Trophoblast cell (in vitro differentiated cells and primary cell): Measurements from ENCODE around the gene YWHAH.

Experiments used
- DNase-seq, 2 donors: peaks; one replicate each; pipeline ENCODE4 v3.0.0-alpha.2; 2016
- H2AFZ ChIP-seq: 2 replicates; pipeline ENCODE4 v1.6.1; 2013; ENCODE audit warnings: low read length, moderate library complexity, mild to moderate bottlenecking; ENCODE audit not compliant: insufficient read depth, poor library complexity
- H2AK5ac ChIP-seq: 2 replicates; pipeline ENCODE4 v1.6.1; 2013; ENCODE audit warnings: mild to moderate bottlenecking, low read length
- H2BK120ac ChIP-seq: 2 replicates; pipeline ENCODE4 v1.6.1; 2013; ENCODE audit warnings: low read length, mild to moderate bottlenecking, moderate library complexity; ENCODE audit not compliant: insufficient read depth, poor library complexity
- H2BK12ac ChIP-seq: 2 replicates; pipeline ENCODE4 v1.6.1; 2013; ENCODE audit warnings: mild to moderate bottlenecking, low read length, moderate library complexity
- H2BK5ac ChIP-seq: 2 replicates; pipeline ENCODE4 v1.6.1; 2013; ENCODE audit warnings: low read length, low read depth, moderate library complexity, mild to moderate bottlenecking; ENCODE audit not compliant: poor library complexity
- H3K14ac ChIP-seq: 2 replicates; pipeline ENCODE4 v1.6.1; 2013; ENCODE audit warnings: mild to moderate bottlenecking, low read length
- H3K18ac ChIP-seq: 2 replicates; pipeline ENCODE4 v1.6.1; 2013; ENCODE audit warnings: mild to moderate bottlenecking, low read length
- H3K23ac ChIP-seq: 2 replicates; pipeline ENCODE4 v1.6.1; 2013; ENCODE audit warnings: low read length
- H3K27ac ChIP-seq: 2 replicates; pipeline ENCODE4 v1.5.1; 2013; ENCODE audit warnings: low read depth, mild to moderate bottlenecking, inconsistent platforms, low read length, moderate library complexity
- H3K27me3 ChIP-seq: 2 replicates; pipeline ENCODE4 v1.6.1; 2013; ENCODE audit warnings: inconsistent platforms, mild to moderate bottlenecking, low read length, moderate library complexity; ENCODE audit not compliant: insufficient read depth
- H3K36me3 ChIP-seq, 2 experiments: 1 replicate in 1 of 2; 2 replicates in 1 of 2; pipeline ENCODE4 v1.6.1; 2013; ENCODE audit warnings: low read length in 2 of 2, mild to moderate bottlenecking in 2 of 2, moderate library complexity in 1 of 2; ENCODE audit not compliant: insufficient read depth in 2 of 2, control insufficient read depth in 1 of 2
- H3K4ac ChIP-seq: 2 replicates; pipeline ENCODE4 v1.6.1; 2013; ENCODE audit warnings: low read depth, mild to moderate bottlenecking, low read length, moderate library complexity
- H3K4me1 ChIP-seq, 2 experiments: 1 replicate in 1 of 2; 2 replicates in 1 of 2; pipeline ENCODE4 v1.6.1; 2013; ENCODE audit warnings: low read length in 2 of 2, mild to moderate bottlenecking in 2 of 2, moderate library complexity in 1 of 2; ENCODE audit not compliant: insufficient read depth in 2 of 2, control insufficient read depth in 1 of 2
- H3K4me2 ChIP-seq: 2 replicates; pipeline ENCODE4 v1.6.1; 2013; ENCODE audit warnings: inconsistent platforms, mild to moderate bottlenecking, low read length, moderate library complexity
- H3K4me3 ChIP-seq: 2 replicates; pipeline ENCODE4 v1.5.1; 2013; ENCODE audit warnings: mild to moderate bottlenecking, low read depth, low read length, inconsistent platforms
- H3K79me1 ChIP-seq: one replicate; pipeline ENCODE4 v1.6.1; 2013; ENCODE audit warnings: low read length
- H3K79me2 ChIP-seq: 2 replicates; pipeline ENCODE4 v1.6.1; 2013; ENCODE audit warnings: low read length, mild to moderate bottlenecking; ENCODE audit not compliant: control insufficient read depth, insufficient read depth, poor library complexity
- H3K9ac ChIP-seq: 2 replicates; pipeline ENCODE4 v1.6.1; 2013; ENCODE audit warnings: mild to moderate bottlenecking, low read length
- H3K9me3 ChIP-seq: 2 replicates; pipeline ENCODE4 v1.6.1; 2013; ENCODE audit warnings: low read depth, mild to moderate bottlenecking, control low read depth, inconsistent platforms, low read length; ENCODE audit not compliant: insufficient read depth
- H4K12ac ChIP-seq: 2 replicates; pipeline ENCODE4 v1.6.1; 2013; ENCODE audit warnings: low read depth, mild to moderate bottlenecking, low read length, moderate library complexity
- H4K8ac ChIP-seq: 2 replicates; pipeline ENCODE4 v1.6.1; 2013; ENCODE audit warnings: low read depth, mild to moderate bottlenecking, low read length, moderate library complexity
- H4K91ac ChIP-seq: one replicate; pipeline ENCODE4 v1.6.1; 2013; ENCODE audit warnings: low read depth, mild to moderate bottlenecking, low read length, moderate library complexity
- WGBS: extraction: QIAGEN DNeasy Blood & Tissue Kit; methylation state at CpG from one replicate; pipeline ENCODE4 v1.1.7; 2013; ENCODE audit warnings: missing lambda C conversion rate; ENCODE audit not compliant: insufficient read length, insufficient coverage; ENCODE audit errors: extremely low coverage; 5-methylcytosine and 5-hydroxymethylcytosine counted together

YWHAH gene

DNA sequence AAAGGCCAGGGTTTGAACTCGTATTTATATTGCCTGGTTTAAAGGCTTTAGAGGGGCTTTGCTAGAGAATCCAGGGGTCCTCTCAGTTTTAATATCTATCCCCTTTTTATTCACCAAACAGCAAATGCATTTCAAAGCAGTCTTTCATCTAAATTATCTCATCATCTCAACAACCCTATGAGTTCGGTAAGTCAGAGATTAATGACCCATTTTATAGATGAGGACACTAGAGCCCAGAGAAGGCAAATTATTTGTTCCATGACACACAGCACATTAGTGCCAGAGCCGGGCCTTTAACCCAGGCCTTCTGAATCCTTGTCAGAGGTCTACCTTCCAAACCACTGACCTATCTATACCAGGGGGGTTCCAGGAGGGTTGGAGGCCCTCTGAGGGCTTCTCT, 16.8 kb upstream of the YWHAH start:
- DNase-seq: no peak
- Histone ChIP-seq H3K23ac (no peak overlapping the region), H3K36me3 (no peaks in the 10 kb centered on the region), H2AFZ (no peak overlapping the region), H3K4me2 (no peak overlapping the region), H2BK5ac (no peak overlapping the region), H3K79me2 (no peaks in the 10 kb centered on the region), H3K4me1 (no peaks in the 10 kb centered on the region), H4K8ac (no peak overlapping the region), H4K91ac (no peak overlapping the region), H3K4me3 (no peak overlapping the region), H2BK120ac (no peak overlapping the region), H4K12ac (no peak overlapping the region), H3K27ac (no peak overlapping the region), H3K14ac (no peak overlapping the region), H3K9me3 (no peaks in the 10 kb centered on the region), H2AK5ac (no peak overlapping the region), H3K9ac (no peak overlapping the region), H2BK12ac (no peak overlapping the region), H3K18ac (no peak overlapping the region), H3K27me3 (no peaks in the 10 kb centered on the region), H3K79me1 (no peaks in the 10 kb centered on the region), H3K4ac (no peak overlapping the region)
- no CpG with 5 or more reads among the region's 3 CpGs for WGBS

DNA sequence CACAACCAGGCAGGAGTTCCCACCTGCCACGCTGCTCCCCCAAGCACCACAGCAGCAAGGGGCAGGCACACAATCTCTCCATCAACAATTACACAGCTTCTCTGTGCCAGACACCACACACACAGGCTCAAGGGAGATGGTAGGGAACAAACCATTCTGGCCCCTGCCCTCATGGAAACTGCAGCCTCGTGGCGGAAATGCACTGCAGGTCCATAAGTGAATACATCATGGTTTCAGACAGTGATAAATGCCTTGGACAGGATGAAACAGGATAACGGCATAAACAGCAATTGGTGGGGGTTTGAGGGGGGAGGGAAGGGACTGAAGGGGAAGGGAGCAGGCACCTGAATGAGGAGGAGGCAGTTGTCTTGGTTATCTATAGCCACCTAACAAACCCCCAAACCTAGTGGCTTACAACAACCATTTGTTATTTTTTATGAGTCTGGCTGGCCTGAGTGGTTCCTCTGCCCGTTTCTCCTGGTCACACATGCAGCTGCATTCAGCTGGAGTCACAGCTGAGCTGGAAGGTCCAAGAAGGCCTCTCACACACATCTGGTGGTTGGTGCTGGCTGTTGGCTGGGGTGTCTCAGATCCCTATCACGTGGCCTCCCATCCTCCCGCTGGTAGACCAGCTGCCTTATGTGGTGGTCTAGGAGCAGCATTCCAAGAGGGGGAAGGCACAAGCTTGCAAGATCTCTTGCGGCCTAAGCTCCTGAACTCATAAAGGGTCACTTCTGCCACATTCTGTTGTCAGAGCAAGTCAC, 15.0 kb upstream of the YWHAH start:
- no peak for DNase-seq
- H3K4me1 ChIP-seq: no peaks in the 10 kb centered on the region
- H2AK5ac ChIP-seq: no peak overlapping the region
- no peak overlapping the region for H3K27ac ChIP-seq
- no peaks in the 10 kb centered on the region for H3K9me3 ChIP-seq
- no peak overlapping the region for H3K9ac ChIP-seq
- no peak overlapping the region for H3K4me3 ChIP-seq
- no peaks in the 10 kb centered on the region for H3K79me2 ChIP-seq
- no peak overlapping the region for H3K4ac ChIP-seq
- WGBS: no CpG with 5 or more reads among the region's 8 CpGs
- no peak overlapping the region for H2AFZ ChIP-seq
- H2BK5ac ChIP-seq: no peak overlapping the region
- no peak overlapping the region for H2BK120ac ChIP-seq
- H3K18ac ChIP-seq: no peak overlapping the region
- H2BK12ac ChIP-seq: no peak overlapping the region
- no peak overlapping the region for H4K12ac ChIP-seq
- no peak overlapping the region for H3K4me2 ChIP-seq
- no peaks in the 10 kb centered on the region for H3K27me3 ChIP-seq
- H3K79me1 ChIP-seq: no peaks in the 10 kb centered on the region
- H3K23ac ChIP-seq: no peak overlapping the region
- no peak overlapping the region for H4K8ac ChIP-seq
- no peak overlapping the region for H4K91ac ChIP-seq
- no peaks in the 10 kb centered on the region for H3K36me3 ChIP-seq
- no peak overlapping the region for H3K14ac ChIP-seq

DNA sequence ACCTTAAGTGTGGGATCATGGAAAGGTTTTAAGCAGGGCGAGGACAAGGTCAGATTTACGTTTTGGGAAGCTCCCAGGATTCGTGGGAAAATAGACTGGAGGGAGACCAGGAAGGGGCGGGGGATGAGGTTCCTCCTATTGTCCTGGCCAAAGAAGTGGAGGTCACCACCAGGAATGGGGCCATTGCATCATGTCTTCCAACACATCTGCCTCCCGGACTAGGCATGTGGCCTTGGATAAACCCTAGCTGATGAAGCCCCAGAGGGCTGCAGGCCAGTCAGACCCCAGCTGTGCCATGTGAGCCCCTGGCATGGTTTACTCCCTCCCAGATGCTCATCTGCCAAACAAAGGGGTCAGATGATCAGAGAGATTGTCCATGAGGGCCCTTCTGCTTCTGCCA, 11.5 kb upstream of the YWHAH start:
- H3K18ac ChIP-seq: no peak overlapping the region
- H3K4me2 ChIP-seq: no peak overlapping the region
- no peak overlapping the region for H4K91ac ChIP-seq
- no peak overlapping the region for H2AK5ac ChIP-seq
- no peak overlapping the region for H3K23ac ChIP-seq
- no peak overlapping the region for H3K4me3 ChIP-seq
- WGBS: no CpG with 5 or more reads among the region's 5 CpGs
- H2BK120ac ChIP-seq: no peak overlapping the region
- no peaks in the 10 kb centered on the region for H3K9me3 ChIP-seq
- no peaks in the 10 kb centered on the region for H3K36me3 ChIP-seq
- H3K14ac ChIP-seq: no peak overlapping the region
- no peak overlapping the region for H3K27ac ChIP-seq
- no peak overlapping the region for H4K12ac ChIP-seq
- no peaks in the 10 kb centered on the region for H3K79me2 ChIP-seq
- H2BK12ac ChIP-seq: no peak overlapping the region
- DNase-seq: no peak
- H3K27me3 ChIP-seq: no peaks in the 10 kb centered on the region
- H2BK5ac ChIP-seq: no peak overlapping the region
- no peaks in the 10 kb centered on the region for H3K79me1 ChIP-seq
- no peak overlapping the region for H3K9ac ChIP-seq
- peaks cover 8 to 9% of the 10 kb centered on the region in 2 experiments for H3K4me1 ChIP-seq
- H3K4ac ChIP-seq: no peak overlapping the region
- H2AFZ ChIP-seq: no peak overlapping the region
- H4K8ac ChIP-seq: no peak overlapping the region

DNA sequence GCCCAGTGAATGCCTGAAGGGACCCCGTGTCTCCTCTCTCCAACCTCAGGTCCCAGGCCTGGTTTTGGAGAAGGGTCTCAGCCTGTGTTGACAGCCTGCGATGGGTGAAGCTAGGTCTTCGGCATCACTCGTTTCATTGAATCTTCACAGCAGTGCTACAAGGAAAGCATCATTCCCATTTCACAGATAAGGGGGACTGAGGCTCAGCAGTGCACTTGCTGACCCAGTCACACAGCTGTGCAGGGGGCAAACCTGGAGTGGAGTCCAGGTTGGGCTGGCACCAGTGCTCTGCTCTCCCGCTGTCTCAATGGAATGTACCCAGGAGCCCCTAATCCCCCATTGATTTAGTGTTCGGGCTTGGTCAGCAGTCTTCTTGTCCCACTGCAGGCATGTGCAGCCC, 10.9 kb upstream of the YWHAH start:
- Histone ChIP-seq H2BK12ac (no peak overlapping the region), H2BK120ac (no peak overlapping the region), H3K79me1 (no peaks in the 10 kb centered on the region), H3K79me2 (no peaks in the 10 kb centered on the region), H3K23ac (no peak overlapping the region), H3K36me3 (no peaks in the 10 kb centered on the region), H2AK5ac (no peak overlapping the region), H3K27ac (no peak overlapping the region), H3K9me3 (no peaks in the 10 kb centered on the region), H3K9ac (no peak overlapping the region), H2AFZ (no peak overlapping the region), H3K18ac (no peak overlapping the region), H3K4me1 (peaks cover 8 to 9% of the 10 kb centered on the region in 2 experiments), H4K12ac (no peak overlapping the region), H3K4ac (no peak overlapping the region), H3K4me3 (no peak overlapping the region), H3K14ac (no peak overlapping the region), H4K8ac (no peak overlapping the region), H3K4me2 (no peak overlapping the region), H4K91ac (no peak overlapping the region), H3K27me3 (no peaks in the 10 kb centered on the region), H2BK5ac (no peak overlapping the region)
- no CpG with 5 or more reads among the region's 6 CpGs for WGBS
- DNase-seq: no peak
